ENCODE data around the gene OR51B2. TPM values are rescaled to one million over a fixed set of nuclear protein-coding genes. Genes with fewer than 3 reads are reported as not detected.
"Not testable (repeated sequence)": the region's sequence is repeated elsewhere in the genome, so short reads cannot be mapped to it uniquely, and the experiment has no call there.

The OR51B2 gene
- total and polyA plus RNA-seq, 4 donors = 0.17 to 0.37 TPM; not detected in 2

DNA sequence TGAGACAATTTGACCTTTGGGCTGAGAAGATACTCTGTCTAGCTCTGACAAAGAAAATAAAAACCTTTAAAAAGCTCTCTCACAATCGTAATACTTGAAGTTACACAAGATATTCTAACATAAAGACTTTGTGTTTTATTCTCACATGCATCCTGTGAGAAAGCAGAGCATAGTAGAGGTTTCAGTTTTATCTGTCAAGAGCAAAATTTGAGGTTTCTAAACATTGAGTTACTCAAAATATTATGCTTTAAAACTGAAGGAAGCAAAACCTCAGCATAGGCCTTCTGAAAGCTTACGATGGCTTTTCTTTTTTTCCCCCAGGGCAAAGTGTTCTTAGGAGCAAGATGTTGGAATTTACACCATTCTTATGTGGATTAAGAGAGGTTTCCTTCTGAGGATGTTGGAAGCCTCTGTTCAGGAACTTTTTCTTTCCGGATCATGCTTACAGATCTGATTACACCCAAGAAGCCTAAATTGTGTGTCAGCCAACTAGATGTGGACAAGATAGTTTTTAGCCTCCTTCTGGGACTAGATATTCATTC is 44.5 kb upstream of the OR51B2 start:
- Histone ChIP-seq H3K27me3 (ENCODE audit: control insufficient read depth in 4 of 4, insufficient read depth in 4 of 4, low read length in 3 of 4) (no peaks in the 10 kb centered on the region), H3K36me3 (ENCODE audit: control insufficient read depth in 4 of 4, insufficient read depth in 3 of 4, low read depth in 1 of 4, low read length in 3 of 4) (no peaks in the 10 kb centered on the region), H3K4me1 (ENCODE audit: control insufficient read depth in 4 of 4, insufficient read depth in 4 of 4, low read length in 3 of 4) (no peaks in the 10 kb centered on the region), H3K9me3 (ENCODE audit: control insufficient read depth in 4 of 4, low read length in 3 of 4) (peaks cover 0 to 5% (median 0%) of the 10 kb centered on the region in 4 donors), H3K27ac (ENCODE audit: low read depth in 1 of 2, low read length in 2 of 2) (no peak overlapping the region), H3K9ac (ENCODE audit: low read depth in 1 of 2, low read length in 2 of 2) (no peak overlapping the region), H3K4me3 (ENCODE audit: low read depth in 1 of 3, low read length in 3 of 3) (no peak overlapping the region)
- WGBS = 67% methylated on average over 3 of the region's 3 CpGs
- TF ChIP-seq TAF1 (conservative IDR thresholded peaks at IDR 0.05) = no peak
- TF ChIP-seq HNF4G (IDR thresholded peaks at IDR 0.05) = no peak
- no peak for DNase-seq (ENCODE audit: low spot score)

DNA sequence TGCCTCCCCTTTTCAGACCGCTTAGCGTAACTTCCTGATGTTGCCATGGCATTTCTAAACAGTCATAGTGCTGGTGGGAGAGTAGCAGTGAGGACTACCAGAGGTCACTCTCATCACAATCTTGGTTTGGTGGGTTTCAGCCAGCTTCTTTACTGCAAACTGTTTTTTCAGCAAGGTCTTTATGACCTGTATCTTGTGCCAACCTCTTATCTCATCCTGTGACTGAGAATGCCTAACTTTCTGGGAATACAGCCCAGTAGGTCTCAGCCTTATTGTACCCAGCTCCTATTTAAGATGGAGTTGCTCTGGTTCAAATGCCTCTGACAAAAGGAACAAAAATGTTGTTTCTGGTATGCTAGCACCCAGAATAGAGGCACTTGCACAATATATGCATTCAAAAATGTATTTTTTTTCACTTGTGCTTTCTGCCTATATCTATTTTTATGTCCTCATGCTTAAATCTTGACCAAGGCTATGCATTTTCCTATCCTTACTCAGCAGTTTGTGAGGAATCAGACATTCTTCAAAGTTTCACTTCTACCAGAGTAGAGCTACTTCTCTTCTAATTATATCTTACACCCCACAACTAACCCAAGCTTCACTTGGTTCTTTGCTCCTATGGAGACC is 43.5 kb upstream of the OR51B2 start:
- no peak overlapping the region for H3K4me3 ChIP-seq (ENCODE audit: low read depth in 1 of 3, low read length in 3 of 3)
- no peak for DNase-seq (ENCODE audit: low spot score)
- TF ChIP-seq RAD21 (IDR thresholded peaks at IDR 0.05) (no peak), FOXA2 (IDR thresholded peaks at IDR 0.05) (no peak)
- TF ChIP-seq, protein P1, sequence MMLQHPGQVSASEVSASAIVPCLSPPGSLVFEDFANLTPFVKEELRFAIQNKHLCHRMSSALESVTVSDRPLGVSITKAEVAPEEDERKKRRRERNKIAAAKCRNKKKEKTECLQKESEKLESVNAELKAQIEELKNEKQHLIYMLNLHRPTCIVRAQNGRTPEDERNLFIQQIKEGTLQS (IDR thresholded peaks at IDR 0.05) = no peak
- TF ChIP-seq, protein P2, sequence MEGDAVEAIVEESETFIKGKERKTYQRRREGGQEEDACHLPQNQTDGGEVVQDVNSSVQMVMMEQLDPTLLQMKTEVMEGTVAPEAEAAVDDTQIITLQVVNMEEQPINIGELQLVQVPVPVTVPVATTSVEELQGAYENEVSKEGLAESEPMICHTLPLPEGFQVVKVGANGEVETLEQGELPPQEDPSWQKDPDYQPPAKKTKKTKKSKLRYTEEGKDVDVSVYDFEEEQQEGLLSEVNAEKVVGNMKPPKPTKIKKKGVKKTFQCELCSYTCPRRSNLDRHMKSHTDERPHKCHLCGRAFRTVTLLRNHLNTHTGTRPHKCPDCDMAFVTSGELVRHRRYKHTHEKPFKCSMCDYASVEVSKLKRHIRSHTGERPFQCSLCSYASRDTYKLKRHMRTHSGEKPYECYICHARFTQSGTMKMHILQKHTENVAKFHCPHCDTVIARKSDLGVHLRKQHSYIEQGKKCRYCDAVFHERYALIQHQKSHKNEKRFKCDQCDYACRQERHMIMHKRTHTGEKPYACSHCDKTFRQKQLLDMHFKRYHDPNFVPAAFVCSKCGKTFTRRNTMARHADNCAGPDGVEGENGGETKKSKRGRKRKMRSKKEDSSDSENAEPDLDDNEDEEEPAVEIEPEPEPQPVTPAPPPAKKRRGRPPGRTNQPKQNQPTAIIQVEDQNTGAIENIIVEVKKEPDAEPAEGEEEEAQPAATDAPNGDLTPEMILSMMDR (IDR thresholded peaks at IDR 0.05; ENCODE audit: low read depth, low read length, missing input control) = no peak
- TF ChIP-seq, protein P3, sequence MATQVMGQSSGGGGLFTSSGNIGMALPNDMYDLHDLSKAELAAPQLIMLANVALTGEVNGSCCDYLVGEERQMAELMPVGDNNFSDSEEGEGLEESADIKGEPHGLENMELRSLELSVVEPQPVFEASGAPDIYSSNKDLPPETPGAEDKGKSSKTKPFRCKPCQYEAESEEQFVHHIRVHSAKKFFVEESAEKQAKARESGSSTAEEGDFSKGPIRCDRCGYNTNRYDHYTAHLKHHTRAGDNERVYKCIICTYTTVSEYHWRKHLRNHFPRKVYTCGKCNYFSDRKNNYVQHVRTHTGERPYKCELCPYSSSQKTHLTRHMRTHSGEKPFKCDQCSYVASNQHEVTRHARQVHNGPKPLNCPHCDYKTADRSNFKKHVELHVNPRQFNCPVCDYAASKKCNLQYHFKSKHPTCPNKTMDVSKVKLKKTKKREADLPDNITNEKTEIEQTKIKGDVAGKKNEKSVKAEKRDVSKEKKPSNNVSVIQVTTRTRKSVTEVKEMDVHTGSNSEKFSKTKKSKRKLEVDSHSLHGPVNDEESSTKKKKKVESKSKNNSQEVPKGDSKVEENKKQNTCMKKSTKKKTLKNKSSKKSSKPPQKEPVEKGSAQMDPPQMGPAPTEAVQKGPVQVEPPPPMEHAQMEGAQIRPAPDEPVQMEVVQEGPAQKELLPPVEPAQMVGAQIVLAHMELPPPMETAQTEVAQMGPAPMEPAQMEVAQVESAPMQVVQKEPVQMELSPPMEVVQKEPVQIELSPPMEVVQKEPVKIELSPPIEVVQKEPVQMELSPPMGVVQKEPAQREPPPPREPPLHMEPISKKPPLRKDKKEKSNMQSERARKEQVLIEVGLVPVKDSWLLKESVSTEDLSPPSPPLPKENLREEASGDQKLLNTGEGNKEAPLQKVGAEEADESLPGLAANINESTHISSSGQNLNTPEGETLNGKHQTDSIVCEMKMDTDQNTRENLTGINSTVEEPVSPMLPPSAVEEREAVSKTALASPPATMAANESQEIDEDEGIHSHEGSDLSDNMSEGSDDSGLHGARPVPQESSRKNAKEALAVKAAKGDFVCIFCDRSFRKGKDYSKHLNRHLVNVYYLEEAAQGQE (IDR thresholded peaks at IDR 0.05) = no peak
- no peak overlapping the region for H3K27ac ChIP-seq (ENCODE audit: low read depth in 1 of 2, low read length in 2 of 2)
- H3K27me3 ChIP-seq (ENCODE audit: control insufficient read depth in 4 of 4, insufficient read depth in 4 of 4, low read length in 3 of 4) = no peaks in the 10 kb centered on the region
- no peaks in the 10 kb centered on the region for H3K9me3 ChIP-seq (ENCODE audit: control insufficient read depth in 4 of 4, low read length in 3 of 4)
- WGBS = 59% methylated on average over 2 of the region's 2 CpGs
- H3K4me1 ChIP-seq (ENCODE audit: control insufficient read depth in 4 of 4, insufficient read depth in 4 of 4, low read length in 3 of 4) = no peaks in the 10 kb centered on the region
- H3K36me3 ChIP-seq (ENCODE audit: control insufficient read depth in 4 of 4, insufficient read depth in 3 of 4, low read depth in 1 of 4, low read length in 3 of 4) = no peaks in the 10 kb centered on the region
- no peak overlapping the region for H3K9ac ChIP-seq (ENCODE audit: low read depth in 1 of 2, low read length in 2 of 2)

DNA sequence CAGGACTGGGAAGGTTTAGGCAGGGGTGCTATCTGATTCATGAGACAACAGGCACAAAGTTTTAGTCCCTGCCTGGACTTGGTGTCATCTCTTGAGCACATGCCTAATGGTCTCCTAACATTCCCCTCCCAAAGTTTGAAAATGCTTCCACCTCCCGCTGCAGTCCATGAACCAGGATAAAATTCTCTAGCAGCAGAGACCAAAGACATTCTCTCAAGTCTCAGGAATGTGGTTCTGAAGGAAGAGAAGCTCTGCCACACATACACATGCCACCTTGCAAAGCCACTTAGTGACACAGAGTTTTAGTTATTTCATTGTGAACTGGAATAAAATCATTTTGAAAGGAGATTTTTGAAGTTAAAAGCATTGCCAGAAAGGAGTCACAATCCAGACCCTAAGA is 42.8 kb upstream of the OR51B2 start:
- TF ChIP-seq FOXA2 (IDR thresholded peaks at IDR 0.05) = no peak
- DNase-seq (ENCODE audit: low spot score) = no peak
- H3K4me3 ChIP-seq (ENCODE audit: low read depth in 1 of 3, low read length in 3 of 3) = no peak overlapping the region
- no peak overlapping the region for H3K27ac ChIP-seq (ENCODE audit: low read depth in 1 of 2, low read length in 2 of 2)
- H3K9me3 ChIP-seq (ENCODE audit: control insufficient read depth in 4 of 4, low read length in 3 of 4) = no peaks in the 10 kb centered on the region
- no peaks in the 10 kb centered on the region for H3K36me3 ChIP-seq (ENCODE audit: control insufficient read depth in 4 of 4, insufficient read depth in 3 of 4, low read depth in 1 of 4, low read length in 3 of 4)
- no peak overlapping the region for H3K9ac ChIP-seq (ENCODE audit: low read depth in 1 of 2, low read length in 2 of 2)
- WGBS = 56% methylated on average over 1 of the region's 1 CpG
- H3K27me3 ChIP-seq (ENCODE audit: control insufficient read depth in 4 of 4, insufficient read depth in 4 of 4, low read length in 3 of 4) = no peaks in the 10 kb centered on the region
- no peaks in the 10 kb centered on the region for H3K4me1 ChIP-seq (ENCODE audit: control insufficient read depth in 4 of 4, insufficient read depth in 4 of 4, low read length in 3 of 4)

DNA sequence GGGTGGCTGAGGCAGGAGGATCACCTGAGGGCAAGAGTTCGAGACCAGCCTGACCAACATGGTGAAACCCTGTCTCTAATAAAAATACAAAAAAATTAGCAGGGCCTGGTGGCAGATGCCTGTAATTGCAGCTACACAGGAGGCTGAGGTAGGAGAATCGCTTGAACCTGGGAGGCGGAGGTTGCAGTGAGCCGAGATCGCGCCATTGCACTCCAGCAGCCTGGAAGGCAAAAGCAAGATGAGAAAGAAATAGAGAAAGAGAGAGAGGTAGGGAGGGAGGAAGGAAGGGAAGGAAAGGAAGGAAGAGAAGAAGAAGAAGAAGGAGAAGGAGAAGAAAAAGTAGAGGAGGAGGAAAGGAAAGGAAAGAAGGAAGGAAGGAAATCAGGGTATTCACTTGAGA is 42.3 kb upstream of the OR51B2 start:
- 82% methylated on average over 6 of the region's 6 CpGs for WGBS
- H3K9ac ChIP-seq (ENCODE audit: low read depth in 1 of 2, low read length in 2 of 2); H3K36me3 ChIP-seq (ENCODE audit: control insufficient read depth in 4 of 4, insufficient read depth in 3 of 4, low read depth in 1 of 4, low read length in 3 of 4); H3K9me3 ChIP-seq (ENCODE audit: control insufficient read depth in 4 of 4, low read length in 3 of 4); H3K27me3 ChIP-seq (ENCODE audit: control insufficient read depth in 4 of 4, insufficient read depth in 4 of 4, low read length in 3 of 4); DNase-seq (ENCODE audit: low spot score); H3K27ac ChIP-seq (ENCODE audit: low read depth in 1 of 2, low read length in 2 of 2); H3K4me1 ChIP-seq (ENCODE audit: control insufficient read depth in 4 of 4, insufficient read depth in 4 of 4, low read length in 3 of 4); H3K4me3 ChIP-seq (ENCODE audit: low read depth in 1 of 3, low read length in 3 of 3): not testable (repeated sequence)
